ENCODE data around the gene TSKU.

TSKU gene, protein sequence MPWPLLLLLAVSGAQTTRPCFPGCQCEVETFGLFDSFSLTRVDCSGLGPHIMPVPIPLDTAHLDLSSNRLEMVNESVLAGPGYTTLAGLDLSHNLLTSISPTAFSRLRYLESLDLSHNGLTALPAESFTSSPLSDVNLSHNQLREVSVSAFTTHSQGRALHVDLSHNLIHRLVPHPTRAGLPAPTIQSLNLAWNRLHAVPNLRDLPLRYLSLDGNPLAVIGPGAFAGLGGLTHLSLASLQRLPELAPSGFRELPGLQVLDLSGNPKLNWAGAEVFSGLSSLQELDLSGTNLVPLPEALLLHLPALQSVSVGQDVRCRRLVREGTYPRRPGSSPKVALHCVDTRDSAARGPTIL

GRCh38 chr11:76783294-76783895 lies at the start of gene TSKU:
Gene TSKU (plus strand): TSS chr11:76783356. CDS start chr11:76795617, 12,261 bp downstream.
- no peak for DNase-seq (ENCODE audit: low spot score)

GRCh38 chr11:76733906-76734305 lies 49.2 kb upstream of the TSKU start:
- DNase-seq (ENCODE audit: low spot score), result peak; percentile 69

DNA sequence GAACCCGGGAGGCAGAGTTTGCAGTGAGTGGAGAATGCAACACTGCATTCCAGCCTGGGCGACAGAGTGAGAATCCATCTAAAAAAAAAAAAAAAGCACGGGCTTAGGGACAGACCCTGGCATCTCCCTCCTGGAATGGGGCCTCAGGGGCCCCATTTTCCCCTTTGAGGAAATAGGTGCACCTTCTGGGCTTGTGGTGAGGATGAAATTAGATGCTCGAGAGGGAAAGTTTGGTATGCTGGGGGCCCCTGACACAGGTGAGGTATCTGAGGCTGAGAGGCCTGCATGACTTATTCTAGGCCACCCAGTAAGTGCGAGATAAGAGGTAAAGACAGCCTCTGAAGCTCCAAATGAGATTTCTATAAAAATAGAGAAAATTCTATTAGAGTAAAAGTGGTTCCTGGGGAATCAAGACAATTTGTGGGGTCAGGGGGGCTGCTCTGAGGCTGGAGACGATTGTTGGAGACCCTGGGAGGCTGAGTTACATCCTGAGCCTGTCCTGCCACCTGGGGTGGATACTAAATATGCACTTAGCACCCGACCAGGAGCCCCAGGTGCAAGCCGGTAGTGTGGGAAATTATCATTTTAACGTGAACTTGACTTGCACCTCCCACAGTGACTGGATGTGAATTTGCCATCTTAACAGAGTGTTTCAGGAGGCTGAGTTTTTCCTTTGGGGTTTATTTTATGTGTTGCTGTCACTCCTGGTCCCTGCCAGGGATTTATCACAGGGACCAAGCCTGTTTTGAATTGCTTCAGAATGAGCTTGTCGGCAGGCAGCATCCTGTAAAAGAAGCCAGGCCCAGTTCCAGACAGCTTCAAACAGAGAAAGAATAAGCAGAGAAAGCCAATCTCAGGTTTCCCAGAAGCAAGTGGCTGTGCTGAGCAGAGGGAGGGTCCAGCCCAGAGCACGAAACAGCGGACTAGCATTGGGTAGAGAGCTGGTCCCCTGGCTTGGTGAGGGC lies 48.4 kb upstream of the TSKU start:
- no peak for DNase-seq (ENCODE audit: low spot score)

DNA sequence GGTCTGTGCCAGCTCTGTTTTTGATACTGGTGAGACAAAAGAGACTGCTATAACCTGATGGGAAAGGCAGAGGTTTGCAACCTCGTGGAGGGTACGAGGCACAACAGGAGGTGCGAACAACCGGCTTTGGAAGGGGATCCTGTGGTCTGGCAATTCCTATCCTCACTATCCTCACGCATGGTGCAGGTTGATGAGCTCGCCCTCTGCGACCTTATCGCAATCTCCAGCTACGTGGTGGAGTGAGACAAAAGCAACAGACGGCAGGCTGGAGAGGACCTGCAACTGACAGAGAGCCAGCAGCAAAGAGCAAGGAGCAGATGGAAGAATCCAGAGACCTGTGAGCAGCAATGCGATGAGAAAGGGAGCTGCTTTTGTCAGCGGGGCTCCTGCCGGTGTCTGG lies 47.3 kb upstream of the TSKU start:
- no peak for DNase-seq (ENCODE audit: low spot score)

GRCh38 chr11:76736266-76736665 lies 46.9 kb upstream of the TSKU start:
- DNase-seq (ENCODE audit: low spot score), result no peak

GRCh38 chr11:76736773-76737495 lies 46.2 kb upstream of the TSKU start:
- no peak for DNase-seq (ENCODE audit: low spot score)

- no peak for DNase-seq (ENCODE audit: low spot score)
Measured at GRCh38 chr11:76738618-76739240, 44.4 kb upstream of the TSKU start.

- DNase-seq (ENCODE audit: low spot score), result no peak
Measured at GRCh38 chr11:76739798-76740197, 43.4 kb upstream of the TSKU start.

GRCh38 chr11:76740772-76741171 lies 42.4 kb upstream of the TSKU start:
- no peak for DNase-seq (ENCODE audit: low spot score)

GRCh38 chr11:76742902-76743301 lies 40.3 kb upstream of the TSKU start:
- DNase-seq (ENCODE audit: low spot score), result no peak

DNA sequence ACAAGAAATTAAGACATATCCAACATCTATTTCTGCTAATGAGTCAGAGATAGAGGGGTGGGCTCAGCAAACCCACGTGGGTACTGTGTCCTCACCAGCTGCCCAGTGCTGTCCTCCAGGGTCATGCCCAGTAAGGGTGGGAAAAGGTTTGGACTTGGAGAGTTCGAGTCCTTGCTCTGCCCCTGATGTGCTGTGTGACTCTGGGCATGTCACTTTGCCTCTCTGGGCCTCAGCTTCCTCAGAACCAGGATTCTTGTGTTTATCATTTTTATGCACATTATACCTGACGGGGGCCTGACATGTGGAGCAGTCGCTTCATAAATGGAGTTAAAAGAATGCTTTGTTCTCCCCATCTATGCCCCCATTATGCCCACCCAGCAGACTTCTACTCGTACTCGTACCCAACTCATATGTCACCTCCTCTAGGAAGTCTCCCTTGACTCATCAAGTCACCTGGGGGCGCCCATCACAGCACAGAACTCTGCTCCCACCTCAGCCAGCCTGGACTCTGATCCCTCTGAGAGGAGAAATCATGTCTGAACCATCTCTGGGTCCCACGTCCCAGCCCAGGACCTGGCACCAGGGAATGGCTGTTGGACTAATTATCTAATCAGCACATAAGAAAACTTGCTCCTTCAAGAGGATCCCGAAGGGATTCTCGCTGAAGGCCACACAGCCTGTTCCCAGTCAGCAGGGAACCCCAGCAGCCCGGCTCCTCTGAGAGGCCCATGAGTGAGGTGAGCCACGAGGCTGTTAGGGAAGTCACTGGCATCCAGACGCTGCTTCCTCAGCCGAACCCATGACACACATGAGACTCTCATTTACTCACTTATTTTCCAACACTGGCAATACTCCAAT lies 38.7 kb upstream of the TSKU start:
- peak; percentile 37 for DNase-seq (ENCODE audit: low spot score)

GRCh38 chr11:76745044-76745376 lies 38.1 kb upstream of the TSKU start:
- no peak for DNase-seq (ENCODE audit: low spot score)

DNA sequence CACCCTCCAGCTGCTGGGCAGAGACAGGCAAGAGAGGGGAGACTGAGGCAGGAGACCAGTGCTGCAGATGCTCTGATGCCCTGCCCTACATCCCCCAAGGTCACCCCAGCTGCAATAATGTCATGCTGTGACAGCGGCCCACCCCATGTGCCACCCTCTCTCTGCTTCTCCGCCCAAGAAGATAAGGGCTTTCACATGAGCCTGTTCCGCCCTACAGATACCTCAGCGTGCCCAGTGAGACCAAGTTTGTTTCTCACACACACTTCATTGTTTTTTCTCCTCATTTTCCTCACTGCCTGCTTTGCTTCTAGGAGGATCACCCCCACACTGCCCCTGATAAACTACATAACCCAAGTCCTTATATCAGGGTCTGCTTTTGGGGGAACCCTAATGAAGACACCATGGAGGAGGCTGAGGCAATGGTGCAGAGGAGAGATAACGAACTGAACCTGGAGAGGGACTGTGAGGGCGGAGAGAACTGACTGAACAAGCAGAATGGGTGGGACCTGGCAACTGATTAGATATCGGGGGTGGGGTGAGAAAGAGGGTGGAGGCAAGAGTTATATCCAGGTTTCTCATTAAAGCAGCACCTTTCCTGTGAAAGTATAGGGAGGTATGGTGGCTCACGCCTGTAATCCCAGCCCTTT lies 37.5 kb upstream of the TSKU start:
- DNase-seq (ENCODE audit: low spot score), result no peak

DNA sequence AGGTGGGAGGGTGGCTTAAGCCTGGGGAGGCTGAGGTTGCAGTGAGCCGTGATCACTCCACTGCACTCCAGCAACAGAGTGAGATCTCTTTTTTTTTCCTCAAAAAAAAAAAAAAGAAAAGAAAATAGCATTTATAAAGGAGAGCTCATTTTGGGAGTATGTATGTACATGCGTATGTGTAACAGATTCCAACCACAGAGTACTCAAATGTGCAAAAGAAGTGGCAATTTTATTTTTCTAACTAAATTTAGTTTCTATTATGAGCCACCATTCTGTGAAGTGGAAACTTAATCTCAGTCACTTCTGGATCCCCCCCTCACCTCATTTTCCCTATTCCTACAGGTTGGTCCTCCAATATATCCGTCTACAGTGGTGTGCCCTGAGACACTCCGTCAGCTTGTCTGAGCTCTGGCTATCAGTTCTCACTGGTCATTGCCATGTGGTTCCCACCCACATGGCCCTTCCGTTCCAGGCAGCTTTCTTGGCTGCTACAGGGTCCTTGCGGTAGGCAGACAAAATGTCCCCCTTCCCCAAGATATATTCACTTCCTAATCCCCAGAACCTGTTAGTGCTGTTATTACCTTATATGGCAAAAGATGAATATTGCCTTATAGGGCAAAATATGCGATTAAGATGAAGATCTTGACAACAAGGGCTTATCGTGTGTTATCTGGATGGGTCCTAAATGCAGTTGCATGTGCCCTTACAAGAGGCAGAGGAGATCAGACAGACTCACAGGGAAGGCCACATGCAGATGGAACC lies 35.8 kb upstream of the TSKU start:
- DNase-seq (ENCODE audit: low spot score), result no peak

- DNase-seq (ENCODE audit: low spot score), result no peak
Measured at GRCh38 chr11:76747915-76748860, 35.0 kb upstream of the TSKU start.

DNA sequence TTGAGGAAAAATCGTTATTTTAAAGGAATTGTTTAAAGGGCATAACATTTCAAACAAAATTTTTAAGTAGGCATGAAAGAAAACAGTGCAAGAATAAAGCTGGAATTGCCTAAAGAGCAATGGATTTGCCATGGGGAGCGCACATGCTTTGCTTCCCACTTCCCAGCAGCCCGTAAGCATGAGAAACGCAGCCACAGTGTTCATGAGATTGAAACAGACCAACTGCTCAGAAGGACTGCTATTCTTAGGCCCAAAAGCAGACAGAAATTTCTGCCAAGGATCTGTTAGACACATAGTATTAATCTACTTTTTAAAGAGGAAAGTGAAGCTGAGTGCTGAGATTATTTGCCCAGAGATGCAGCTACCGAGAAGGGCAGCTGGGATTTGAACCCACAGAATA lies 34.2 kb upstream of the TSKU start:
- DNase-seq (ENCODE audit: low spot score), result no peak

- DNase-seq (ENCODE audit: low spot score), result no peak
Measured at GRCh38 chr11:76750067-76750466, 33.1 kb upstream of the TSKU start.

GRCh38 chr11:76750746-76751145 lies 32.4 kb upstream of the TSKU start:
- no peak for DNase-seq (ENCODE audit: low spot score)
